Measurements from ENCODE around the gene SYNGR4. TPM values are rescaled to one million over a fixed set of nuclear protein-coding genes. Genes with fewer than 3 reads are reported as not detected.

The SYNGR4 gene
- total RNA-seq, 1 experiment from 2014 or later = 0.49 TPM

DNA sequence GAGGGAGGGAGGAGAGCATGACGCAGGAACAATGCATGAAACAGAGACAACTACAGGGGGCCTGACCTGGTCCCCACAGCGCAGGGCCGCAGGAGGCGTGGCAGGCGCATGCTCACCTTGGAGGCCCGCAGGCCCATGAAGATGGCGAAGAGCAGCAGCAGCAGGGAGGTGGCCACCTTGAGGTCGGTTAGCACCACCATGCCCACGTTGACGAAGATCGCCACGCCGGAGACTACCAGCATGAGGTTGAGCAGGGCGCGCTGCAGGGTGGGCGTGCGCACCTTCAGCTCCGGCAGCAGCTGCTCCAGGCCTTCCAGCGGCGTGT, 21.8 kb upstream of the SYNGR4 start (continued):
- TF ChIP-seq SRF (IDR thresholded peaks at IDR 0.05; ENCODE audit: low read depth) = no peak
- no peak for TF ChIP-seq ZNF274 (IDR thresholded peaks at IDR 0.05; ENCODE audit: low read depth, low read length)

- Histone ChIP-seq H4K20me1 (ENCODE audit: insufficient read depth) (no peaks in the 10 kb centered on the region), H3K27me3 (ENCODE audit: insufficient read depth, low read length) (no peaks in the 10 kb centered on the region), H3K27ac (ENCODE audit: low read depth, low read length) (no peak overlapping the region), H2AFZ (ENCODE audit: low read depth, low read length, poor library complexity, severe bottlenecking) (no peak overlapping the region), H3K4me2 (ENCODE audit: low read length) (no peak overlapping the region), H3K9ac (ENCODE audit: low read length) (no peak overlapping the region), H3K4me1 (ENCODE audit: control insufficient read depth in 1 of 2, insufficient read depth in 2 of 2, low read length in 2 of 2) (peaks cover 10 to 27% of the 10 kb centered on the region in 2 experiments), H3K36me3 (ENCODE audit: control insufficient read depth in 1 of 2, insufficient read depth in 2 of 2, low read length in 2 of 2) (no peaks in the 10 kb centered on the region), H3K9me3 (ENCODE audit: control insufficient read depth in 1 of 2, insufficient read depth in 1 of 2, low read depth in 1 of 2, low read length in 2 of 2) (no peaks in the 10 kb centered on the region), H3K9me2 (ENCODE audit: insufficient read depth) (no peaks in the 10 kb centered on the region), H3K79me2 (ENCODE audit: insufficient read depth, low read length) (no peaks in the 10 kb centered on the region), H3K4me3 (replicated peaks in 1 of 2; ENCODE audit: low read depth in 1 of 2, low read length in 2 of 2) (no peak overlapping the region)
- TF ChIP-seq JUND (IDR thresholded peaks at IDR 0.05) (no peak), ELF1 (IDR thresholded peaks at IDR 0.05; ENCODE audit: borderline replicate concordance, low read depth) (no peak), EZH2 (IDR thresholded peaks at IDR 0.05) (no peak), EZH2phosphoT487 (IDR thresholded peaks at IDR 0.05; ENCODE audit: borderline replicate concordance) (no peak), FOSL1 (IDR thresholded peaks at IDR 0.05; ENCODE audit: low read depth) (no peak), SP1 (IDR thresholded peaks at IDR 0.05; ENCODE audit: low read depth) (no peak), EGR1 (IDR thresholded peaks at IDR 0.05; ENCODE audit: low read depth) (no peak), POLR2AphosphoS5 (IDR thresholded peaks at IDR 0.05; ENCODE audit: low read depth, low read length) (no peak), YY1 (IDR thresholded peaks at IDR 0.05; ENCODE audit: extremely low read depth, insufficient replicate concordance, low read depth, low read length) (no peak), TCF7L2 (IDR thresholded peaks at IDR 0.05; ENCODE audit: borderline replicate concordance, extremely low read depth, insufficient read depth, insufficient read length) (no peak), ZFX (IDR thresholded peaks at IDR 0.05) (no peak), SRF (IDR thresholded peaks at IDR 0.05; ENCODE audit: low read depth) (no peak), CEBPB (IDR thresholded peaks at IDR 0.05; ENCODE audit: low read depth) (no peak)
- TF ChIP-seq, protein P1, sequence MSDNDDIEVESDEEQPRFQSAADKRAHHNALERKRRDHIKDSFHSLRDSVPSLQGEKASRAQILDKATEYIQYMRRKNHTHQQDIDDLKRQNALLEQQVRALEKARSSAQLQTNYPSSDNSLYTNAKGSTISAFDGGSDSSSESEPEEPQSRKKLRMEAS (IDR thresholded peaks at IDR 0.05) = no peak
- POLR2A ChIA-PET = interaction anchor here (0.6 kb wide), 1 partner anchor 60 kb away, joined by 3 read pairs; no protein-coding TSS in a partner anchor
- ATAC-seq = no peak
- CTCF ChIA-PET = no interaction called here
- DNase-seq (ENCODE audit: low read depth, low spot score) = no peak
- RAD21 ChIA-PET (ENCODE audit: low non-redundant PET in 1 of 2, low total read pairs in 2 of 2, uncharacterized antibody in 2 of 2, unreplicated experiment in 2 of 2) = no interaction called here
- intact Hi-C loops (cut with micrococcal nuclease) = no loop called here
- BruUV-seq (replicated peaks) = no TSS peak
Measured at GRCh38 chr19:48342841-48343540, 21.2 kb upstream of the SYNGR4 start.
